GDM1 (cell line): Measurements from ENCODE around the gene VEGFA.
A peak's percentile ranks its signal among the peaks of the same experiment; 100 is the strongest.

Source experiments
- DNase-seq: peaks from one replicate; lab custom pipeline; 2025; lab: John Stamatoyannopoulos, UW

Gene VEGFA

GRCh38 chr6:43823879-43824702, 54.1 kb downstream of the VEGFA start:
- DNase-seq: peak; percentile 12

- no peak for DNase-seq
These were observed 54.7 kb downstream of the VEGFA start for GRCh38 chr6:43824703-43825064.

GRCh38 chr6:43825187-43826115, 55.4 kb downstream of the VEGFA start:
- DNase-seq: no peak

- no peak for DNase-seq
These were observed 56.7 kb downstream of the VEGFA start for GRCh38 chr6:43826730-43827129.

GRCh38 chr6:43827898-43828297, 57.9 kb downstream of the VEGFA start:
- DNase-seq: no peak

GRCh38 chr6:43828711-43829110, 58.7 kb downstream of the VEGFA start:
- no peak for DNase-seq

GRCh38 chr6:43829470-43829869, 59.5 kb downstream of the VEGFA start:
- DNase-seq: no peak

GRCh38 chr6:43830775-43831174, 60.8 kb downstream of the VEGFA start:
- no peak for DNase-seq

- DNase-seq: no peak
These were observed 61.2 kb downstream of the VEGFA start for GRCh38 chr6:43831191-43831590.

GRCh38 chr6:43833223-43833995, 63.4 kb downstream of the VEGFA start:
- DNase-seq: no peak

GRCh38 chr6:43833996-43834390, 64.0 kb downstream of the VEGFA start:
- no peak for DNase-seq

GRCh38 chr6:43834528-43835155, 64.6 kb downstream of the VEGFA start:
- no peak for DNase-seq

GRCh38 chr6:43835872-43836419, 65.9 kb downstream of the VEGFA start:
- no peak for DNase-seq
